Kidney (tissue), 14 donors: ENCODE measurements around the gene HIGD1C. TPM values are rescaled to one million over a fixed set of nuclear protein-coding genes. Genes with fewer than 3 reads are reported as not detected.

Source experiments
- DNase-seq, 5 donors: peaks; one replicate each; pipeline ENCODE4 v3.0.0-alpha.2; 2013 to 2020
- FAIRE-seq: peaks from 2 replicates; lab custom pipeline; 2012; peaks lifted over from hg19 to GRCh38; lab: Jason Lieb, UNC
- H3K27ac ChIP-seq, 2 donors: one replicate each; pipeline ENCODE4 v1.7.0; 2013; ENCODE audit warnings: low read depth in 2 of 2, low read length in 2 of 2, inconsistent platforms in 1 of 2
- H3K27me3 ChIP-seq: one replicate; pipeline ENCODE4 v1.7.1; 2013; ENCODE audit warnings: low read length, inconsistent platforms; ENCODE audit not compliant: control insufficient read depth, insufficient read depth
- H3K36me3 ChIP-seq, 3 donors: one replicate each; pipeline versions ENCODE4 v1.7.0 to v1.7.1; 2013; ENCODE audit warnings: low read length in 3 of 3, control low read depth in 1 of 3, inconsistent platforms in 1 of 3; ENCODE audit not compliant: insufficient read depth in 3 of 3, control insufficient read depth in 2 of 3
- H3K4me1 ChIP-seq, 3 donors: one replicate each; pipeline versions ENCODE4 v1.7.0 to v1.7.1; 2013; ENCODE audit warnings: low read length in 3 of 3, inconsistent platforms in 1 of 3, low read depth in 1 of 3; ENCODE audit not compliant: control insufficient read depth in 2 of 3, insufficient read depth in 2 of 3
- H3K4me3 ChIP-seq, 3 donors: one replicate each; pipeline versions ENCODE4 v1.7.0 to v1.8.1; 2013; ENCODE audit warnings: low read length in 3 of 3, control low read depth in 1 of 3, inconsistent platforms in 1 of 3
- H3K9ac ChIP-seq, 3 donors: one replicate each; pipeline versions ENCODE4 v1.7.0 to v1.7.1; 2013; ENCODE audit warnings: low read length in 3 of 3, control low read depth in 1 of 3, inconsistent platforms in 1 of 3
- H3K9me3 ChIP-seq, 3 donors: one replicate each; pipeline versions ENCODE4 v1.7.0 to v1.7.1; 2013; ENCODE audit warnings: low read length in 3 of 3, control low read depth in 1 of 3, inconsistent platforms in 1 of 3; ENCODE audit not compliant: control insufficient read depth in 2 of 3, insufficient read depth in 1 of 3
- intact Hi-C: fragments of 100-400 bp; cut with DNase I; formaldehyde crosslinking; loops from one replicate; pipeline ENCODE4 v1.11.1; 2022
- polyA plus RNA-seq: library from polyadenylated mRNA; stranded (reverse); fragments of 350-450 nt; fragmentation: Illumina TruSeq; extraction: RNeasy Lipid Tissue Mini Kit (QIAGEN cat#74804); gene quantifications from one replicate; pipeline ENCODE4 v1.2.3, GENCODE V29; 2014; ENCODE audit warnings: low read depth, low replicate concordance; ENCODE audit not compliant: insufficient read depth
- total RNA-seq: library from RNA; stranded (reverse); fragmentation: NEBNext Ultra II Directional; extraction: Animal tissue kit (Norgen Biotek cat#: 25700); gene quantifications from one replicate; pipeline ENCODE4 v1.2.1, GENCODE V29; 2021
- TF ChIP-seq, protein P1 (sequence below): IDR thresholded peaks from 3 replicates; pipeline ENCODE4 v1.5.1; 2012; ENCODE audit warnings: mild to moderate bottlenecking, moderate library complexity, borderline replicate concordance; ENCODE audit not compliant: insufficient read depth; ENCODE audit errors: extremely low read depth
- donor health status: control.
- donor health status: control.
- donor health status: control.
- donor health status: control.
- donor health status: control.
- donor health status: DM: yes; HTN: yes; CAD: no.
- donor health status: Normal renal cell carcinoma (clear cell type).

Gene HIGD1C
- total and polyA plus RNA-seq, 2 donors from 2014 or later = not detected

DNA sequence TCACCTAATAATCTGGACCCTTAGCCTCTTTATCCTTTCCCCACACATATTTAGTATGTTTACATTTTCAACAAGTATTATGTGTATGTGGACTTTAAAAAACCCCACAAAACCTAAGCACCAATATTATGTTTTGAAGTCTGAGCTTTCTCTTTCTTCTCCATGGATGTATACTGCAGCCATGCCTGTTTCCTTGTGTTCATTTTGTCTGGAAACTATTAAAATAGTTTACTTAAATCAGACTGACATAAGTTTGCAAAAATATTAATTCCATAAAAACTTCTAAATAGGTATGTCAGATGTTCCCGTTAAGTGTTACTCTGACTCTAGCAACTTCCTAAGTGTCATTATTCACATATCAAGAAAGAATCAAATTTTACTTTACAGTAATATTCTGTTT, 2.9 kb downstream of the HIGD1C start:
- TF ChIP-seq, protein P1, sequence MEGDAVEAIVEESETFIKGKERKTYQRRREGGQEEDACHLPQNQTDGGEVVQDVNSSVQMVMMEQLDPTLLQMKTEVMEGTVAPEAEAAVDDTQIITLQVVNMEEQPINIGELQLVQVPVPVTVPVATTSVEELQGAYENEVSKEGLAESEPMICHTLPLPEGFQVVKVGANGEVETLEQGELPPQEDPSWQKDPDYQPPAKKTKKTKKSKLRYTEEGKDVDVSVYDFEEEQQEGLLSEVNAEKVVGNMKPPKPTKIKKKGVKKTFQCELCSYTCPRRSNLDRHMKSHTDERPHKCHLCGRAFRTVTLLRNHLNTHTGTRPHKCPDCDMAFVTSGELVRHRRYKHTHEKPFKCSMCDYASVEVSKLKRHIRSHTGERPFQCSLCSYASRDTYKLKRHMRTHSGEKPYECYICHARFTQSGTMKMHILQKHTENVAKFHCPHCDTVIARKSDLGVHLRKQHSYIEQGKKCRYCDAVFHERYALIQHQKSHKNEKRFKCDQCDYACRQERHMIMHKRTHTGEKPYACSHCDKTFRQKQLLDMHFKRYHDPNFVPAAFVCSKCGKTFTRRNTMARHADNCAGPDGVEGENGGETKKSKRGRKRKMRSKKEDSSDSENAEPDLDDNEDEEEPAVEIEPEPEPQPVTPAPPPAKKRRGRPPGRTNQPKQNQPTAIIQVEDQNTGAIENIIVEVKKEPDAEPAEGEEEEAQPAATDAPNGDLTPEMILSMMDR = no peak
- no peaks in the 10 kb centered on the region for H3K4me1 ChIP-seq
- no peaks in the 10 kb centered on the region for H3K36me3 ChIP-seq
- intact Hi-C loops = no loop called here
- no peak overlapping the region for H3K9ac ChIP-seq
- H3K27ac ChIP-seq = no peak overlapping the region
- H3K4me3 ChIP-seq = no peak overlapping the region
- no peaks in the 10 kb centered on the region for H3K27me3 ChIP-seq
- FAIRE-seq (no peak), DNase-seq (no peak)
- H3K9me3 ChIP-seq = no peaks in the 10 kb centered on the region

GRCh38 chr12:50955697-50956096, 3.4 kb downstream of the HIGD1C start:
- Histone ChIP-seq H3K9me3 (no peaks in the 10 kb centered on the region), H3K27me3 (no peaks in the 10 kb centered on the region), H3K27ac (no peak overlapping the region), H3K4me3 (no peak overlapping the region), H3K4me1 (no peaks in the 10 kb centered on the region), H3K36me3 (no peaks in the 10 kb centered on the region), H3K9ac (no peak overlapping the region)
- TF ChIP-seq, protein P1 = no peak
- DNase-seq = no peak
- intact Hi-C loops = no loop called here
- no peak for FAIRE-seq

GRCh38 chr12:50960130-50960529, 7.8 kb downstream of the HIGD1C start:
- Histone ChIP-seq H3K4me1 (no peaks in the 10 kb centered on the region), H3K9me3 (no peaks in the 10 kb centered on the region)
- no peak for FAIRE-seq

More at GRCh38 chr12:50960130-50960529, 7.8 kb downstream of the HIGD1C start:
- Histone ChIP-seq H3K27ac (no peak overlapping the region), H3K9ac (no peak overlapping the region), H3K27me3 (no peaks in the 10 kb centered on the region), H3K4me3 (no peak overlapping the region), H3K36me3 (no peaks in the 10 kb centered on the region)
- DNase-seq = no peak
- TF ChIP-seq, protein P1 = no peak
- intact Hi-C loops = no loop called here
